M059J (cell line): ENCODE results near the gene PPP1R13B. TPM values are rescaled to one million over a fixed set of nuclear protein-coding genes. Genes with fewer than 3 reads are reported as not detected.

Experiments used
- DNase-seq: peaks from one replicate; pipeline ENCODE4 v3.0.0-alpha.2; 2012; ENCODE audit warnings: low read depth
- total RNA-seq: library from RNA; depleted of rRNA; stranded (reverse); fragments of >200 nt; shearing (Covaris generic); gene quantifications from 2 replicates; pipeline ENCODE4 v1.2.3, GENCODE V29; 2014

The PPP1R13B gene
- total RNA-seq, 1 experiment from 2014 or later: 3.1 TPM

- DNase-seq: no peak
These were observed 10.2 kb downstream of the PPP1R13B start for GRCh38 chr14:103836976-103837725.

GRCh38 chr14:103834956-103835355 is 12.4 kb downstream of the PPP1R13B start:
- no peak for DNase-seq

GRCh38 chr14:103833711-103834110 is 13.7 kb downstream of the PPP1R13B start:
- DNase-seq: no peak

- DNase-seq: peak; percentile 9
These were observed 15.3 kb downstream of the PPP1R13B start for GRCh38 chr14:103832046-103832445.

GRCh38 chr14:103830511-103831270 is 16.7 kb downstream of the PPP1R13B start:
- no peak for DNase-seq

- peak; percentile 17 for DNase-seq
These were observed 18.9 kb downstream of the PPP1R13B start for GRCh38 chr14:103828315-103828967.

GRCh38 chr14:103825101-103825500 is 22.3 kb downstream of the PPP1R13B start:
- no peak for DNase-seq

GRCh38 chr14:103820908-103821307 is 26.5 kb downstream of the PPP1R13B start:
- DNase-seq: no peak

- DNase-seq: no peak
These were observed 27.0 kb downstream of the PPP1R13B start for GRCh38 chr14:103820382-103820781.

GRCh38 chr14:103819503-103820307 is 27.7 kb downstream of the PPP1R13B start:
- DNase-seq: no peak

- DNase-seq: no peak
These were observed 28.5 kb downstream of the PPP1R13B start for GRCh38 chr14:103818870-103819269.

- DNase-seq: no peak
These were observed 29.0 kb downstream of the PPP1R13B start for GRCh38 chr14:103818422-103818821.

- DNase-seq: no peak
These were observed 29.8 kb downstream of the PPP1R13B start for GRCh38 chr14:103817595-103817994.

- DNase-seq: no peak
These were observed 30.4 kb downstream of the PPP1R13B start for GRCh38 chr14:103816991-103817390.

- DNase-seq: no peak
These were observed 32.1 kb downstream of the PPP1R13B start for GRCh38 chr14:103815253-103815652.

GRCh38 chr14:103811189-103811588 is 36.2 kb downstream of the PPP1R13B start:
- DNase-seq: no peak

- DNase-seq: peak; percentile 59
These were observed 38.9 kb downstream of the PPP1R13B start for GRCh38 chr14:103808403-103809001.

GRCh38 chr14:103806805-103807204 is 40.6 kb downstream of the PPP1R13B start:
- DNase-seq: no peak

GRCh38 chr14:103805708-103806107 is 41.7 kb downstream of the PPP1R13B start:
- DNase-seq: no peak

- peak; percentile 34 for DNase-seq
These were observed 43.7 kb downstream of the PPP1R13B start for GRCh38 chr14:103803661-103804060.

- DNase-seq: no peak
These were observed 45.0 kb downstream of the PPP1R13B start for GRCh38 chr14:103802356-103802755.
